Activated CD4-positive, alpha-beta T cell treated with anti-CD3 and anti-CD28 coated beads, Interleukin-2, amount 10 ng/mL, durations not matched to agents 7 days and 5 days (primary cell): ENCODE data around the gene MRPL2. TPM values are rescaled to one million over a fixed set of nuclear protein-coding genes. Genes with fewer than 3 reads are reported as not detected.

Experiments
- CTCF ChIA-PET: fragments of 350-600 bp; sonication (Branson Sonifier 250); formaldehyde crosslinking; loops from one replicate; lab custom pipeline; 2021; ENCODE audit warnings: antibody characterized with exemption; lab: Charles Lee
- POLR2A ChIA-PET: fragments of 350-600 bp; sonication (Branson Sonifier 250); formaldehyde crosslinking; loops from one replicate; lab custom pipeline; 2021; ENCODE audit warnings: antibody characterized with exemption; lab: Charles Lee
- DNase-seq: peaks from one replicate; pipeline ENCODE4 v3.0.0-alpha.2; 2020
- H3K27ac Mint-ChIP-seq: one replicate; pipeline ENCODE4 v1.8.0; 2021; ENCODE audit warnings: mild to moderate bottlenecking, moderate library complexity, mixed read lengths
- H3K27me3 Mint-ChIP-seq: one replicate; pipeline ENCODE4 v1.8.0; 2021; ENCODE audit warnings: mixed read lengths
- H3K36me3 Mint-ChIP-seq: one replicate; pipeline ENCODE4 v1.8.0; 2021; ENCODE audit warnings: low read depth, mixed read lengths
- H3K4me1 Mint-ChIP-seq: one replicate; pipeline ENCODE4 v1.8.0; 2021; ENCODE audit warnings: mixed read lengths
- H3K4me3 Mint-ChIP-seq: one replicate; pipeline ENCODE4 v1.8.0; 2021; ENCODE audit warnings: mild to moderate bottlenecking, moderate library complexity, mixed read lengths
- H3K9me3 Mint-ChIP-seq: one replicate; pipeline ENCODE4 v1.8.0; 2021; ENCODE audit warnings: mixed read lengths
- total RNA-seq, 2 experiments: library from RNA; stranded (reverse); gene quantifications; one replicate each; pipeline ENCODE4 v1.2.3, GENCODE V29; 2021

The MRPL2 gene
- total RNA-seq = 10 to 100 TPM; 53.9 to 59.3 TPM

DNA sequence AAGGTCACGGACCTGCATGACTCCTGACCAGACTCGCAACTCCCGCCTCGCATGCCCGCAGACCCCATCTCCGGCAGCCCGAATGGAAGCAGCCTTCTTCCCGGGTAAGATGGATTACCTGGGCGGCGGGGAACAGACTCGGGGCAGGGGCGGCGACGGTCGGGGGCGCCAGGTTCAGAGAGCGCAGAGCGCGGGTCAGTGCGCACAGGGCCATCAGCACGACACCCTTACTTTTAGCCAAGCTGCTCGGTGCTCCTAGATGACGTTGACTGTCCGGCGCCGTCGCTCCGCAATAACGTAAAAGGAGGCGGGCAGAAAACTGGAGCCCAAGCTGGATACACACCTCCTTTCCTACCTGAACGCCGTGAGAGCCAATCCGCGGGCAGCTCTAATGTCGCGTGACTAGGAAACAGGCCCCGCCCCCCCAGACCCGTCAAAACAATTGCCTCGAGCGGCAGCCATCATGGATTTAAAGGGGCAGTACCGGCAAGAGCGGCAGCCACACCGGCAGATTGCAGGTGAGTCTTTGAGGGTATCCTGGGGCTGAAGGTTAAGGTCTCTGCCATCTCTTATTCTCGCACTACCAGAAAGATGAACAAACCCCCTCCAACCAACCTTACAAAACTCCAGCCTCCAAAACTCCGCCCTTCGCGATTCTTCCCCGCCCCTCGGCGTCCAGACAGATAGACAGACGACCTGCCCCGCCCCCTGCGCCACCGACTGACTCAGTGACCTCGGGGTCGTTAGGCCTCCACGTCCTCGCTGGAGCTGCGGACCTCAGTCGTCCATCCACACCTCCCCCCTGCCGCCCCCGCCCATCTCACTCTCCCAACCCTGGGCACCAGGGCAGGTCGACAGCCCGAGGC lies at the start of gene MRPL2, which contains the start of gene KLC4:
Gene MRPL2, minus strand, starts transcription at position 267 of the 866 bp plus-strand sequence. Its CDS starts 53 bp downstream, at position 214.
Gene KLC4, plus strand, starts transcription at position 464 of the 866 bp plus-strand sequence. CDS start 1,705 bp downstream, outside the sequence.
- Mint-ChIP-seq H3K27me3 (no peaks in the 10 kb centered on the region), H3K4me1 (peaks cover 44% of the 10 kb centered on the region), H3K4me3 (peak within 1 kb of the TSS; percentile 88), H3K36me3 (peaks cover 15% of the 10 kb centered on the region), H3K27ac (peak within 1 kb of the TSS; percentile 98), H3K9me3 (no peaks in the 10 kb centered on the region)
- DNase-seq = peak; percentile 98
- ChIA-PET POLR2A (interaction anchor here (0.6 to 1.1 kb wide), 3 partner anchors 75 to 568 kb away, joined by 3 to 4 read pairs (median 3); partner anchors contain the start of gene PPP2R5D), CTCF (interaction anchor here (0.9 to 1.7 kb wide), 6 partner anchors 9 to 130 kb away, joined by 3 to 5 read pairs (median 4); partner anchors contain the start of gene CNPY3)

DNA sequence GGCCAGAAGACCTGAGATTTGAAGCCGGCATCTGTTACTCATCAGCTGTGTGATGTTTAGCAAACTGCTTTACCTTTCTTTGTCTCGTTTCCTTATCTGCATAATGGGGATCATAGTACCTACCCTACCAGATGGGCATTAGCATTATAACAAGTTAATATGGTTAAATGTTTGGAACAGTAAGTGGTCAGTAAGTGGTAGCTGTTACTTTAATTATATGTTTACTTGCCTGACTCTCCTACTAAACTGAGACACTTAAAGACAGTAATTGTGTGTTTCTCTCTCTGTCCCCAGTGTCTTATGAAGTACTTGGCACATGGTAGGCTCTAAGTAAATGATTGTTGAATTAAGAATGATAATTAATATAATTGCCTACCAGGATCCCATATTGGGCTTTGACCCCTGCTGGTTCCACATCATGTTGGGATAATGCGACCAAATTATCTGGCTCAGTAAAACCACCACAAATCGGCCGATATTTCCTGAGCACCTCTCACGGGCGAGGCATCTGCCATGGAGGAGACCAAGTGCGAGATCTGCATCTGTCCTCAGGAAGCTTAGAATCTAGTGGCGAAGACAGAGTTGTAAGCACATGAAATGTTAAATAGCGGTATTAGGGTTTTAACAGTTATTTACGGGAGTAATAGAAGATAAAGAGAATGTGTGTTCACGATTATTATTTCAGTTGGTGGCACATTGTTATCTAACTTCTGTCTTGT lies 48.3 kb upstream of the MRPL2 start:
- peaks cover 3% of the 10 kb centered on the region for H3K4me1 Mint-ChIP-seq
- ChIA-PET CTCF (interaction anchor here (0.6 to 1.7 kb wide), 3 partner anchors 11 to 36 kb away, joined by 3 to 5 read pairs (median 3); no protein-coding TSS in a partner anchor), POLR2A (no interaction called here)
- no peak overlapping the region for H3K27ac Mint-ChIP-seq
- H3K27me3 Mint-ChIP-seq = no peaks in the 10 kb centered on the region
- H3K9me3 Mint-ChIP-seq = no peaks in the 10 kb centered on the region
- H3K4me3 Mint-ChIP-seq = no peak overlapping the region
- no peak for DNase-seq
- no peaks in the 10 kb centered on the region for H3K36me3 Mint-ChIP-seq

DNA sequence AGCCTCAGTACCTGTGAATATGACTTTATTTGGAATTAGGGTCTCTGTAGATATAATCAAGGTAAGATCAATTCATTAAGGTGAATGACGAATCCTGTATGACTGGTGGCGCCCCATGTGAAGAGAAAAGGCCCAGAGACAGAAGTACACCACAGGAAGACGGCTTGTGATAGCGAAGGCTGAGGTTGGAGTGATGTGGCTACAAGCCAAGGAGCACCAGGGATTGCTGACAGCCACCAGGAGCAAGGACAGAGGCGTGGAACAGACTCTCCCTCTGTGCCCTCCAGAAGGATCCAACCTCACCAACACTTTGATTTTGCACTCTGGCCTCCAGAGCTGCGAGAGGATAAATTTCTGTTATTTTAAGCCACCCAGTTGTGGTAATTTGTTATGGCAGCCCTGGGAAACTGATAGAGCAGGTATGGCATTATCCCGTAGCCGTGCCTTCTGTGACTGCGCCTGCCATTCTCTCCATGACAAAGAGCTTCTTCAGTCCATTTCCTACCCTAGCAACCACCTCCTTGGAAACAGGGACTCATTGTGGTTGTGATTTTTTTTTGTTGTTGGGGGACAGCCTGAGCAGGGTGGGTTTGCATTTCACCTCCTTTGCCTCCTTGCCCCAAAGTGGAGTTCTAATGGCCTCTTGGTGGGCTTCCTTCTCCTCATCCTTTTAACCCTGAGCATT lies 46.4 kb upstream of the MRPL2 start:
- Mint-ChIP-seq H3K9me3 (no peaks in the 10 kb centered on the region), H3K27ac (no peak overlapping the region), H3K27me3 (no peaks in the 10 kb centered on the region), H3K4me3 (no peak overlapping the region), H3K4me1 (peaks cover 3% of the 10 kb centered on the region), H3K36me3 (no peaks in the 10 kb centered on the region)
- no peak for DNase-seq
- ChIA-PET CTCF (no interaction called here), POLR2A (no interaction called here)

DNA sequence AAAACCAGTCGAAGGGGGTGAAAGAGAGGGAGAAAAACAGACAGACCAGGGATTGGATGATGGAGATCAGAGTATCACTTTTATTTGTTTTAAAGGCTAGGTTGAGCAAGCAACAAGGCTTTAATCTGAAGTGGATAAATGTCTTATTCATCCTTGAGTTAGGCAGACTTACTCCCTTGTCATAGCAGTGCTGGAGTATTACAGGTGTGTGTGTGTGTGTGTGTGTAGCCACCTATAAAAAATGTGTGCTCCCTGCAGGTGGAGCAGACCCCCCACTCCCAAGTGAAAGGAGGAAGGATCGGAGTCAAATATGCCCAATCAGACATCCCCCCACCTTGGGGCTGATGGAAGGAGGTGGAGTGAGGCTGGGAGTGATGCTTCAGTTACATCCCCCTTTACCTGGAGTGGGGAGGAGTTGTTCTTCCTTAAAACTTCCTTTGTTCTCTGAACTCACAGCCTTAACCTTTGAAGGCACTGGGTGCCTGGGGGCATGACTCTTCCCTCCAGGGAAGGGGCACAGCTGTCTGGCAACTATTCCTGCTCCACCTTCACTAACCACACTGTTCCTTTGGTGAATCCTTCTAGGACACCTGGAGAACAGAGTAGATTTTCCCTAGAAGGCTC lies 44.1 kb upstream of the MRPL2 start:
- no peaks in the 10 kb centered on the region for H3K9me3 Mint-ChIP-seq
- ChIA-PET POLR2A (no interaction called here), CTCF (no interaction called here)
- no peaks in the 10 kb centered on the region for H3K36me3 Mint-ChIP-seq
- no peak overlapping the region for H3K4me3 Mint-ChIP-seq
- no peak for DNase-seq
- no peak overlapping the region for H3K27ac Mint-ChIP-seq
- peaks cover 3% of the 10 kb centered on the region for H3K4me1 Mint-ChIP-seq
- no peaks in the 10 kb centered on the region for H3K27me3 Mint-ChIP-seq

DNA sequence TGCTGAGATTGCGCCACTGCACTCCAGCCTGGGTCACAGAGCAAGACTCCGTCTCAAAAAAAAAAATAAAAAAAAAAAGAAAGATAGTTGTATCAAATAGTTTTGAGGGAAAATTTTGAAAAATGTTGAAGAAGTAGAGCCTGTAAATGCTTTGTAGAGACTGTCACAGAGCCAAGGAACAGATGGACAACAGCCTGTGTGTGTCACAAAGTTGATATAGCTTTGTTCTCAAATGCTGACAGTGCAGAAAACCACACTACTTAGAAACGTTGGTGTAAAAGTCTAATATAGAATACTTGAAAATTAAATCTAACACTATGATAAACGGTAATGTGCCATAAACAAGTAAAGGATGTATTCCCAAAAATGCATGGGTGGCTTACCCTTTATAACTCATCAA lies 42.3 kb upstream of the MRPL2 start:
- no peak for DNase-seq
- H3K27ac Mint-ChIP-seq = no peak overlapping the region
- no peaks in the 10 kb centered on the region for H3K9me3 Mint-ChIP-seq
- POLR2A ChIA-PET = no interaction called here
- peaks cover 3% of the 10 kb centered on the region for H3K4me1 Mint-ChIP-seq
- CTCF ChIA-PET = interaction anchor here (0.7 to 1.5 kb wide), 2 partner anchors 42 to 449 kb away, joined by 3 to 4 read pairs; no protein-coding TSS in a partner anchor
- no peak overlapping the region for H3K4me3 Mint-ChIP-seq
- H3K36me3 Mint-ChIP-seq = no peaks in the 10 kb centered on the region
- H3K27me3 Mint-ChIP-seq = no peaks in the 10 kb centered on the region

DNA sequence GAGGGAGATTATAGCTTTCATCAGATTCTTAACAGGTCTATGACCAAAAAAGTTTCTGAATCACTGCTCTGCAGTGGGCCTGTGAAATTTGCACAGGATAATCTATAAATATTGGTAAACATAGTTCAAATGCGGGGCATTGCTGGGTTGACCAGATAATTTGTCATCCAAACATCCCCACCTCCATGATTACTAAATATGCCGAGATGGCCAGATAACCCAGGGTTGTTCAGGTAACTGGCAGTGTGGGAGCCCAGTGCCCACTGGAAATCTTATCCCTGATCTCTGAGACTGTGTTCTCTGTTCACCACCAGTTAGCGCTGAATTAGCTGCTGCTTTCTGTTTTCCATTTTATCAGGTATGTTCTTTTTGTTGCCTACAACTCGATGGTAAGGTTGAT lies 38.3 kb upstream of the MRPL2 start:
- no peak overlapping the region for H3K4me3 Mint-ChIP-seq
- no peaks in the 10 kb centered on the region for H3K36me3 Mint-ChIP-seq
- CTCF ChIA-PET = interaction anchor here (0.6 to 1.2 kb wide), 2 partner anchors 46 to 234 kb away, joined by 3 to 5 read pairs; no protein-coding TSS in a partner anchor
- no peak for DNase-seq
- POLR2A ChIA-PET = no interaction called here
- peaks cover 24% of the 10 kb centered on the region for H3K4me1 Mint-ChIP-seq
- H3K9me3 Mint-ChIP-seq = no peaks in the 10 kb centered on the region
- no peak overlapping the region for H3K27ac Mint-ChIP-seq
- H3K27me3 Mint-ChIP-seq = no peaks in the 10 kb centered on the region

DNA sequence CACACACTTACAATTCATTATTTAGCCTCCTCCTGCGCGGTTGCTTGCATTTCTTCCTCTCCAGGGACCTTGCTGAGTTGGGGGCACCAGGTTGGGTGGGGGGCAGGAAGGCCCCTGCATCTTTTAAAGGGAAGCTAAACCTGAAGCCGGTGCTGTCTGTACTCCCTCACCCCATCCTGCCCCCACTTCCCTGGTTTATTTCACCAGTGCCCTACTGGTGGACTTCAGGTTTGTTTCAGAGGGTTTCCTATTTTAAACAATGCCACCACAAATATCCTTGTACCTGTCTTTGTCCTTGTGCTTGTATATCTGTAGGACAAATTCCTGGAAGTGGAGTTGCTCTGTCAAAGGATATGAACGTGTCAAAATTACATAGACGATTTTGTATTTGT lies 37.9 kb upstream of the MRPL2 start:
- no peak overlapping the region for H3K4me3 Mint-ChIP-seq
- CTCF ChIA-PET = interaction anchor here (0.6 to 1.2 kb wide), 4 partner anchors 11 to 234 kb away, joined by 3 to 5 read pairs (median 3); no protein-coding TSS in a partner anchor
- no peaks in the 10 kb centered on the region for H3K27me3 Mint-ChIP-seq
- POLR2A ChIA-PET = no interaction called here
- no peaks in the 10 kb centered on the region for H3K9me3 Mint-ChIP-seq
- H3K4me1 Mint-ChIP-seq = peaks cover 28% of the 10 kb centered on the region
- no peak overlapping the region for H3K27ac Mint-ChIP-seq
- H3K36me3 Mint-ChIP-seq = no peaks in the 10 kb centered on the region
- DNase-seq = no peak

DNA sequence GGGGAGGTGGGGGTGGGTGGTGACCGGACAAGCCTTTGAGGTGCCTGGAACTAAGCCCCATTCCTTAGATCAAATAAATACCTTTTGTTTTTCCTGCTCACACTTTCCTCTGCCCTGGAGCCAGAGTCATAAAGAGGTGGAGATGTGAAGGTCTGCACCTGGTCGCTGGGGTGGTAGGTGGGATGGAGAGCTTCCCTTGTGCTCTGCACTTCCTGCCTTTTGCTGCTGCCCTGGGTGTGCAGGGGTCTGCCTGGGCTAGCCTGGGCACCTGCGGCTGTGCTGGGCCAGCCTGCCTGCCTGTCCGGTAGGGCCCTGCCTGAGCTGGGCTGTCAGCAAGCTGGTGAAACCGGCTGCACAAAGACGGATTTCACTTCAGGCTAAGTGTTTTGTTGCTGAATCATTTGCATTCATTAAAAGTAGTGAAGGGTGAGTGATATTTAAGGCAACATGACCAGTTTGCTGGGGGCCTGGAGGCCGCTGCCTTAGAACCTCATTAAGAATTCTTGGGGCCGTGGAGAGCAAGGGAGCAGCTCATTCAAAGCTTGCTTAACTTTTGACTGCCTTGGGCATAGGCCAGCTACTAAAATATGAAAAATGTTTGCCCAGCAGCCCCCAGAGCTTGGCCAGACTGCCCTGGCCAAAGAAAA lies 37.3 kb upstream of the MRPL2 start:
- H3K36me3 Mint-ChIP-seq = no peaks in the 10 kb centered on the region
- CTCF ChIA-PET = interaction anchor here (0.6 to 1.0 kb wide), 4 partner anchors 11 to 403 kb away, joined by 3 to 4 read pairs (median 4); no protein-coding TSS in a partner anchor
- H3K4me3 Mint-ChIP-seq = no peak overlapping the region
- no peaks in the 10 kb centered on the region for H3K9me3 Mint-ChIP-seq
- peak overlapping the region; percentile 46 for H3K27ac Mint-ChIP-seq
- peaks cover 28% of the 10 kb centered on the region for H3K4me1 Mint-ChIP-seq
- DNase-seq = no peak
- POLR2A ChIA-PET = no interaction called here
- no peaks in the 10 kb centered on the region for H3K27me3 Mint-ChIP-seq

DNA sequence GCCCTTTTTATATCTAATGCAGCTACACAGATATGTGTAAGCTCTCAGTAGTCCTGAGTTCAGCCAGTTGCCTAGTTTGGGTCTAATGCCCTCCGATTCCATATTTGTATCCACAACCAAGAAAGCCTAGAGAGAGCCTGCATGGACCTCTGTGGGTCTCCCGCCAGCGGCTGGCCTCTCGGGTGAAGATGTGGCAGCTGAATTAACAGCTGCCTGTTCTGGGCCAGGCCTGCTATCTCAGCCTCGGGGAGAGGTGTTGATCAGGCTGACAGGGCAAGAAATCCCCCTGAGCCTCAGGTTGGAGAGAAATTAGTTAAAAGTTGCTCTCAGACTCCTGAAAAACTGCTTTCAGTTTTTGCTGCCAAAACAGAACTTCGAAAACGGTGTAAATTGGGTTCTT lies 36.7 kb upstream of the MRPL2 start:
- no peaks in the 10 kb centered on the region for H3K9me3 Mint-ChIP-seq

DNA sequence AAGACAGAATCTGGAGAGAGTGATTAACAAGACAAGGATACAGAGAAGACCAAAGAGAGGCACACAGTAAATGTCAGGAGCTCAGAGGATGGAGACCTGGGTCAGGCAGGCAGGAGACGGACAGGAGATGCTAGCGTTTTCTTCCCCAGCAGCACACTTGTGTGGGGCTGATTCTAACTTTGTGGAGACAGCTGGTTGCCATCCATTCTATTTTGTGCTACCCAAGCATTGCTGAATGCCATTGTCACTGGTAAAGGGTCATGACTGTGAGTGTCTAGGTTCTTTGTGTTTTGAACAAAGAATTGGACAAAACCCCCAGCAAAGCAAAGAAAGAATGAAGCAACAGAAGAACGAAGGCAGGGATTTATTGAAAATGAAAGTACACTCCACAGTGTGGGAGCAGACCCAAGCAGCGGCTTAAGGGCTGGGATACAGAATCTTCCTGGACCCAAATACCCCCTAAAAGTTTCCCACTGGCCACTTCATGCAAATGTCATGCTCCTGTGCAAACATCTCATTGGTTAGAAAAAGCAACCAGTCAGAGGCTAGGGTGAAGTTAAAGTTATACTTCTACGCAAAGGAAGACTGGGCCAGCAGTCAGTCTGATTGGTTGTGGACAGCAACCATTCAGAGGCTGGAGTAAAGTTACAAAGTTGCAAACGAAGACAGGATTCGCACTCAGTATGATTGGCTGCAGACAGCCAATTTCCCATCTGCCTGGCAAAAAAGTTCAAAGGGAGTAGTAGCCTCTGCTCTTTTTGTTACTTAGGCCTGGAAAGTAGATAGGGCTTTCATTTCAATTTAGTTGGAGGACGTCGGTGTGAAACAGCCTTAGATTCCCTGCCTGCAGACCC lies 34.4 kb upstream of the MRPL2 start:
- POLR2A ChIA-PET = no interaction called here
- peaks cover 28% of the 10 kb centered on the region for H3K4me1 Mint-ChIP-seq
- no peaks in the 10 kb centered on the region for H3K9me3 Mint-ChIP-seq
- no peak overlapping the region for H3K27ac Mint-ChIP-seq
- no peaks in the 10 kb centered on the region for H3K36me3 Mint-ChIP-seq
- no peak for DNase-seq
- CTCF ChIA-PET = no interaction called here
- H3K27me3 Mint-ChIP-seq = no peaks in the 10 kb centered on the region
- H3K4me3 Mint-ChIP-seq = peak overlapping the region; percentile 26

More for the DNA sequence above, 36.7 kb upstream of the MRPL2 start:
- Mint-ChIP-seq H3K4me3 (no peak overlapping the region), H3K4me1 (peaks cover 28% of the 10 kb centered on the region), H3K27ac (no peak overlapping the region), H3K36me3 (no peaks in the 10 kb centered on the region), H3K27me3 (no peaks in the 10 kb centered on the region)
- POLR2A ChIA-PET = no interaction called here
- DNase-seq = no peak
- CTCF ChIA-PET = interaction anchor here (0.8 kb wide), 1 partner anchor 48 kb away, joined by 4 read pairs; no protein-coding TSS in a partner anchor

DNA sequence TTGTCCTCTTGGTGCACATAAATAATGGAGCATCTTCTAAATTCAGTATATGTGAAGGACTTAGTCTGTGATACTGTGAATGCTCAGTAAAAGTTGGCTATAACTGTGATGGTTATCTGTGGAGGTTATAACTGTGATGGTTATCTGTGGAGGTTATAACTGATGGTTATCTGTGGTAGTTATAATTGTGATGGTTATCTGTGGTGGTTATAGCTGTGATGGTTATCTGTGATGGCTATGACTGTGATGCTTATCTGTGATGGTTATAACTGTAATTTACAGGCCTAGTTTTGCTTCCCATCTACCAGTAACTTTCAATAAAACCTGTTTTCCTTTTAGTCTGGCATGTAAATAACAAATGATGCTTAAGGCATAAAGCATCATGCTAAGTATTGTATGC lies 33.4 kb upstream of the MRPL2 start:
- H3K36me3 Mint-ChIP-seq = no peaks in the 10 kb centered on the region
- no peak for DNase-seq
- H3K4me3 Mint-ChIP-seq = no peak overlapping the region
- no peak overlapping the region for H3K27ac Mint-ChIP-seq
- ChIA-PET CTCF (no interaction called here), POLR2A (no interaction called here)
- no peaks in the 10 kb centered on the region for H3K27me3 Mint-ChIP-seq
- peaks cover 28% of the 10 kb centered on the region for H3K4me1 Mint-ChIP-seq
- no peaks in the 10 kb centered on the region for H3K9me3 Mint-ChIP-seq
